GM23338 (cell line): ENCODE data around the gene FTMT. TPM values are rescaled to one million over a fixed set of nuclear protein-coding genes. Genes with fewer than 3 reads are reported as not detected.

Experiments
- ATAC-seq: fragments of 200-7000 bp; cut with Tn5 transposase; 3 replicates; pipeline ENCODE4 v1.9.1; 2020
- DNase-seq: peaks from one replicate; pipeline ENCODE4 v3.0.0-alpha.2; 2015; ENCODE audit warnings: low spot score
- H2AFZ ChIP-seq: fragments of 200-600 bp; sonication (generic); 2 replicates; pipeline ENCODE4 v1.8.0; 2016; ENCODE audit warnings: antibody characterized with exemption, mild to moderate bottlenecking, moderate library complexity
- H3F3A ChIP-seq: fragments of 200-600 bp; sonication (generic); replicated peaks from 2 replicates; pipeline ENCODE4 v1.8.0; 2017; ENCODE audit warnings: antibody characterized with exemption, mixed run types, low read depth
- H3K27ac ChIP-seq: fragments of 200-600 bp; sonication (generic); 2 replicates; pipeline ENCODE4 v1.6.1; 2016; ENCODE audit warnings: low read depth
- H3K27me3 ChIP-seq: fragments of 200-600 bp; sonication (generic); 2 replicates; pipeline ENCODE4 v1.8.0; 2016; ENCODE audit warnings: mild to moderate bottlenecking, mixed run types, moderate library complexity; ENCODE audit not compliant: insufficient read depth
- H3K36me3 ChIP-seq: fragments of 200-600 bp; sonication (generic); 2 replicates; pipeline ENCODE4 v1.8.0; 2016; ENCODE audit warnings: mild to moderate bottlenecking; ENCODE audit not compliant: insufficient read depth
- H3K4me1 ChIP-seq: fragments of 200-600 bp; sonication (generic); 2 replicates; pipeline ENCODE4 v1.8.0; 2016; ENCODE audit warnings: mild to moderate bottlenecking, moderate library complexity; ENCODE audit not compliant: insufficient read depth
- H3K4me2 ChIP-seq: fragments of 200-600 bp; sonication (generic); 2 replicates; pipeline ENCODE4 v1.7.1; 2017; ENCODE audit warnings: mixed run types
- H3K4me3 ChIP-seq: fragments of 200-600 bp; sonication (generic); 2 replicates; pipeline ENCODE4 v1.6.1; 2016; ENCODE audit warnings: mixed run types
- H3K79me2 ChIP-seq: fragments of 200-600 bp; sonication (generic); replicated peaks from 2 replicates; pipeline ENCODE4 v1.8.0; 2017; ENCODE audit warnings: mild to moderate bottlenecking; ENCODE audit not compliant: insufficient read depth
- H3K9me2 ChIP-seq: fragments of 200-600 bp; sonication (generic); 2 replicates; pipeline ENCODE4 v1.8.0; 2017; ENCODE audit not compliant: insufficient read depth
- H4K20me1 ChIP-seq: fragments of 200-600 bp; sonication (generic); replicated peaks from 2 replicates; pipeline ENCODE4 v1.8.0; 2017; ENCODE audit warnings: mild to moderate bottlenecking; ENCODE audit not compliant: insufficient read depth
- H3K27ac Mint-ChIP-seq: 2 replicates; pipeline ENCODE4 v1.8.0; 2020; ENCODE audit warnings: inconsistent platforms, mild to moderate bottlenecking, moderate library complexity, mixed read lengths
- H3K27me3 Mint-ChIP-seq: 3 replicates; pipeline ENCODE4 v1.8.0; 2022; ENCODE audit warnings: low read depth, mild to moderate bottlenecking, moderate library complexity, mixed read lengths, inconsistent platforms; ENCODE audit not compliant: insufficient read depth, poor library complexity
- H3K36me3 Mint-ChIP-seq: 3 replicates; pipeline ENCODE4 v1.8.0; 2021; ENCODE audit warnings: low read depth, mild to moderate bottlenecking, inconsistent platforms, moderate library complexity, mixed read lengths
- H3K4me1 Mint-ChIP-seq: 3 replicates; pipeline ENCODE4 v1.8.0; 2020; ENCODE audit warnings: mild to moderate bottlenecking, inconsistent platforms, mixed read lengths
- H3K4me3 Mint-ChIP-seq: 3 replicates; pipeline ENCODE4 v1.8.0; 2021; ENCODE audit warnings: moderate library complexity, mild to moderate bottlenecking, inconsistent platforms, mixed read lengths
- H3K9me3 Mint-ChIP-seq: 3 replicates; pipeline ENCODE4 v1.8.0; 2020; ENCODE audit warnings: moderate library complexity, mild to moderate bottlenecking, inconsistent platforms, mixed read lengths
- EZH2 ChIP-seq: fragments of 200-600 bp; sonication (generic); IDR thresholded peaks from one replicate; pipeline ENCODE4 v1.8.0; 2017; ENCODE audit warnings: antibody characterized with exemption, mild to moderate bottlenecking, low read depth; ENCODE audit not compliant: unreplicated experiment
- EZH2phosphoT487 ChIP-seq: fragments of 200-600 bp; sonication (generic); IDR thresholded peaks from one replicate; pipeline ENCODE4 v1.8.1; 2018; ENCODE audit warnings: antibody characterized with exemption; ENCODE audit not compliant: unreplicated experiment
- JUNB ChIP-seq: IDR thresholded peaks from one replicate; pipeline ENCODE4 v1.6.1; 2016; ENCODE audit warnings: antibody characterized with exemption; ENCODE audit not compliant: unreplicated experiment
- ZNF462 ChIP-seq: fragments of 250-450 bp; sonication (Bioruptor Pico); IDR thresholded peaks from 2 replicates; pipeline ENCODE4 v1.5.0; 2020; ENCODE audit warnings: mild to moderate bottlenecking, moderate library complexity
- polyA plus RNA-seq: library from polyadenylated mRNA; unstranded; fragments of >200 nt; fragmentation: Nextera tagmentation; extraction: Ambion mirVana; gene quantifications from 2 replicates; pipeline ENCODE4 v1.2.1, GENCODE V29; 2016
- total RNA-seq: library from RNA; depleted of rRNA; stranded (reverse); fragments of >200 nt; shearing (Covaris generic); gene quantifications from 2 replicates; pipeline ENCODE4 v1.2.3, GENCODE V29; 2014

FTMT gene
- total and polyA plus RNA-seq, 2 experiments from 2014 or later, result not detected

- TF ChIP-seq ZNF462 (CRISPR knock-in tag), result no peak
These were observed 31.9 kb upstream of the FTMT start (continued) for GRCh38 chr5:121819682-121820261.

GRCh38 chr5:121833617-121834016 lies 18.1 kb upstream of the FTMT start:
- Histone ChIP-seq H3K4me2 (no peak overlapping the region), H3K79me2 (no peaks in the 10 kb centered on the region), H3K36me3 (no peaks in the 10 kb centered on the region), H4K20me1 (no peaks in the 10 kb centered on the region), H3K4me3 (no peak overlapping the region), H3F3A (no peaks in the 10 kb centered on the region), H3K27me3 (no peaks in the 10 kb centered on the region), H2AFZ (no peak overlapping the region), H3K27ac (no peak overlapping the region), H3K9me2 (no peaks in the 10 kb centered on the region; the same call in 1 of the 2 replicates), H3K4me1 (0 out of 2 replicates have a peak, but pooled peaks cover 4% of the 10 kb centered on the region)
- DNase-seq, result no peak
- Mint-ChIP-seq H3K9me3 (peaks cover 5% of the 10 kb centered on the region; the same call in 2 of the 3 replicates), H3K27me3 (no peaks in the 10 kb centered on the region), H3K27ac (no peak overlapping the region), H3K4me3 (no peak overlapping the region), H3K36me3 (no peaks in the 10 kb centered on the region; the same call in 2 of the 3 replicates), H3K4me1 (peaks cover 4% of the 10 kb centered on the region; the same call in 2 of the 3 replicates)
- no peak for TF ChIP-seq JUNB
- no peak for TF ChIP-seq EZH2phosphoT487
- TF ChIP-seq EZH2, result no peak
- ATAC-seq, result no peak
